H7 (cell line): Measurements from ENCODE around the gene IL1RAPL2. TPM values are rescaled to one million over a fixed set of nuclear protein-coding genes. Genes with fewer than 3 reads are reported as not detected.
A peak's percentile ranks its signal among the peaks of the same experiment; 100 is the strongest.

Source experiments
- DNase-seq: peaks from one replicate; pipeline ENCODE4 v3.0.0; 2012
- H3K27me3 ChIP-seq: 2 replicates; pipeline ENCODE4 v1.6.0; 2011; ENCODE audit warnings: mild to moderate bottlenecking, low read length; ENCODE audit not compliant: control insufficient read depth, insufficient read depth
- H3K36me3 ChIP-seq: replicated peaks from 2 replicates; pipeline ENCODE4 v1.5.1; 2011; ENCODE audit warnings: low read length; ENCODE audit not compliant: control insufficient read depth, insufficient read depth
- H3K4me3 ChIP-seq: 2 replicates; pipeline ENCODE4 v1.5.1; 2011; ENCODE audit warnings: low read depth, mild to moderate bottlenecking, control low read depth, low read length, moderate library complexity; ENCODE audit not compliant: insufficient read depth
- total RNA-seq: library from RNA; depleted of rRNA; stranded (reverse); fragments of >200 nt; shearing (Covaris generic); gene quantifications from 2 replicates; pipeline ENCODE4 v1.2.3, GENCODE V29; 2014

The IL1RAPL2 gene
- total RNA-seq, 1 experiment from 2014 or later: 0.03 TPM

DNA sequence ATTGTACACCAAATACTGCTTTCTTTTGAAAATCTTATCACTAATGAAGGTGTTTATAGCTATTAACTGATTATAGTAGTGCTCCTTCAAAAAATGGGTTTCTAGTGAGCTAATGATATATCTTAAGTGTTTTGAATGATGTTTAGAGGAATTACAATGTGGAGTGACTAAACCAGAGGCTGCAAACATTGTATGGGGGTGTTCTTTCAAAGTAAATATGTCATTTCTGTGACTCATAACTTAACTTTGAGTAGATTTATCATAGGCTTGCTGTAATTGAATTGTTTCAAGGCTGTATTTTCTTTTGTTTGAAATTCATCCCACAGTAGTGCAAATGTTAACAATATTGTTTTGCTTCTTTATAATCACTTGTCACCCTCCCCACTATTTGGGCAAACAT is 141.6 kb downstream of the IL1RAPL2 start:
- no peak for DNase-seq
- Histone ChIP-seq H3K27me3 (no peaks in the 10 kb centered on the region; the same call in 1 of the 2 replicates), H3K36me3 (no peaks in the 10 kb centered on the region), H3K4me3 (no peak overlapping the region)

DNA sequence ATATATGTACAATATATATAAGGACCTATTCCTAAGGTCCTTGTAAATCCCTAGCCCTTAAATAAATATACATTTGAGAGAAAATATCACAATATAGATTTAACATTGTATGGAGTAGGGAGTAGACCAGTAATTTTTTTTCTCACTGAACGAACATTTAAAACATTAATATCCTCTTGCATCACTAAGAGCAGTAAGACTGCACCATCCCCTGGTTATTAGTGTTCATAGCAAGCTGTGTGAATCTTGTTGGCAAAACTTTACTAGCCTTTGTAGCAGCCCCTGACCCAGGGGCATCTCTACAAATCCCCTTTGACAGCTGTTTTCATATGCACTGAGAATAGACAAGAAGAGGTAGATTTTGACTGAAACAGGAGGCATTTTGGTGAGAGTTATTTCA is 146.5 kb downstream of the IL1RAPL2 start:
- Histone ChIP-seq H3K4me3 (no peak overlapping the region), H3K27me3 (no peaks in the 10 kb centered on the region; the same call in 1 of the 2 replicates), H3K36me3 (no peaks in the 10 kb centered on the region)
- no peak for DNase-seq

DNA sequence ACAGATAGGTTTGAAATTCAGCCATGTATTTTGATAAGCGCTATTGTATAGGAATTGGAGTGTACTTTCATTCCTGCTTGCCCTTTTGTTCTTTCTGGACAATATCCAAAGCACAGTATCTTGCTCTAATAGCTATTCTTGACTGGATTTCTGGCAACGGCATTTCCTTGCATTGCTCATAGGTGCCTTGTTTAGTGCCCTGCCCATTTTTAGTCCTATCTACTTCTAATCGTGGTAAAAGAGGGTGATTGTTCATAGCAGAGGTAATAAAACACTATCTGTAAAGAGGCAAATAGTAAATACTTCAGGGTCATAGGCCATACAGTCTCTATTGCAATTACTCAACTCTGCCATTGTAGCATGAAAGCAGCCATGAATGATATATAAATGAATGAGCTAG is 155.9 kb downstream of the IL1RAPL2 start:
- no peak overlapping the region for H3K4me3 ChIP-seq
- DNase-seq: no peak
- no peaks in the 10 kb centered on the region for H3K36me3 ChIP-seq
- no peaks in the 10 kb centered on the region for H3K27me3 ChIP-seq

DNA sequence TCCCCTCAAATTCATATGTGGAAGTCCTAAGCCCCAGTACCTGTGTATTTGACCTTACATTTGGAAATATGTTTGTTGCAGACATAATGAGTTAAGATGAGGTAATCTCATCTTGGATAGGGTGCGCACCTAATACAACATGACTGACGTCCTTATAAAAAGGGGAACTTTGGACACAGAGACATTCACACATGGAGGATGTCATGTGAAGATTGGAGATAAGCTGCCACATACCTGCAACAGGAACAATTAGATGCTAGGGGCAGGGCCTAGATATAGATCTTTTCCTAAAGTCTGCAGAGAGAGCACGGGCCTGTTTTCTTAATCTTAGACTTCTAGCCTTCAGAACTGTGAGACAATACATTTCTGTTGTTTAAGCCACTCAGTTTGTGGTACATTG is 162.5 kb downstream of the IL1RAPL2 start:
- DNase-seq: no peak
- no peaks in the 10 kb centered on the region for H3K27me3 ChIP-seq
- H3K4me3 ChIP-seq: no peak overlapping the region
- no peaks in the 10 kb centered on the region for H3K36me3 ChIP-seq

DNA sequence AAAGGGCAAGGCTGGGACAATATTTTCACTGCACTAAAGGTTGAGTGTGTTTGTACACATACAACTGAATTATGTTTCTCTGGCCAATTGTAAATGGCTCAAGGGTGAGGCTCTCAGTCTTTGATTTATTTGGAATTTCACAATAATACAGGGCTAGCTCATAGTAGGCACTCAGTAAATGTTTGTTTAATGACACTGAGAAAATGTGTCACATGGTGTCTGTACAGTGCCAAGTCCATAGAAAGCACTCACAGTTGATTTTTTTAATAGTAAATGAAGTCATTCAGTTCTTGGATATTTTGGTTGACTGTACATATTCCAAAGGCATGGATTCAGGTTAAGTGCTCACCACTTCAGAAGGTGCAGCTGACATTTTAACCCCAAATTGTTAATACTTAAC is 176.4 kb downstream of the IL1RAPL2 start:
- no peak overlapping the region for H3K4me3 ChIP-seq
- H3K36me3 ChIP-seq: no peaks in the 10 kb centered on the region
- DNase-seq: no peak
- no peaks in the 10 kb centered on the region for H3K27me3 ChIP-seq

DNA sequence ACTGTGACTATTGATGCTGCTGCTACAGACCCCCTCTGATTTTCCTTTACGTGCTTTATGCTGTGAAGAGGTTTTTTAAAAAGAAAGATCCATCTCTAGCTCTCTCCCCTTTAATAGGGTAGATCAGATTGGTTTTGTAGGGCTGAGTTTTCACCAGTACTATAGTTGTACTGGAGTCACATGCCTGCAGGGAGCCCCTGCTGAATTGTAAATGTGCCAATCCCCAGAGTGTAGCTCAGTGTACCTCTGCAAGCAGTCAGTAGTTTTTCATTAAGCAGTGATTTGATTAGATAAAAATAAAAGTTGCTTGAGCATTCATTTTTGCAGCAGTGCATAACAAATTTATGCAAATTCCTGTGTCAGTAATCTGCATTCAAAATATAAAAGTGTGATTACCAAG is 179.2 kb downstream of the IL1RAPL2 start:
- DNase-seq: peak; percentile 0
- Histone ChIP-seq H3K27me3 (no peaks in the 10 kb centered on the region), H3K36me3 (no peaks in the 10 kb centered on the region), H3K4me3 (no peak overlapping the region)

DNA sequence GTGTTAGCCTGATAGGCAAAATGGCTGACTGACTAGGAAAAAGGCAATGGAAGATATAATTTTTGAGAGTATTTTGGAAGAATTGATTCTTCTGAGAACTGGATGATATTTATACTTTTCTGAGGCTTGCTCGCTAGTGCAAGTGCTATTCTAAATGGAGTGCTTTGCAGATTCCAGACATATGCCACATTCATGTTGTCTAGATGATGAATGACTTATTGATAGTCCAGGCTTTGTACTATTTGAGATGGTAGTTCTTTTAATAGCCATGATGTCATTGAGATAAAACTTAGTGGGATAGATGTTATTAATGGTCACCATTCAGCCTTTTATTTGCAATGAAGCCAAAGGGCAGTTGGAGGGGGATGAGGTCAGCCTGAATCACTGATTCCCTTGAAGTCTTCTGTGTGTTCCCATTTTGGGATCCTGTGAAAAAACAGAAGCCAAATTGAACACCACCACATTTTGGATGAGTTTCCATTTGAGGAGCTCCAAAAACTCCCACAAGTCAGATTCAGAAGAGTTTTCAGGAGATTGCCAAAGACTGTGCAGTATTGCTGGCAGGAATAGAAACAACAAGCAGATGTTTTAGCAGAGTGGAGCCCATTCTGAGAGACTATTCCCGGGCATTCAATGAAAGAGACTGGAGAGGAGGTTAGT is 184.1 kb downstream of the IL1RAPL2 start:
- H3K36me3 ChIP-seq: no peaks in the 10 kb centered on the region
- H3K4me3 ChIP-seq: no peak overlapping the region
- DNase-seq: no peak
- no peaks in the 10 kb centered on the region for H3K27me3 ChIP-seq

DNA sequence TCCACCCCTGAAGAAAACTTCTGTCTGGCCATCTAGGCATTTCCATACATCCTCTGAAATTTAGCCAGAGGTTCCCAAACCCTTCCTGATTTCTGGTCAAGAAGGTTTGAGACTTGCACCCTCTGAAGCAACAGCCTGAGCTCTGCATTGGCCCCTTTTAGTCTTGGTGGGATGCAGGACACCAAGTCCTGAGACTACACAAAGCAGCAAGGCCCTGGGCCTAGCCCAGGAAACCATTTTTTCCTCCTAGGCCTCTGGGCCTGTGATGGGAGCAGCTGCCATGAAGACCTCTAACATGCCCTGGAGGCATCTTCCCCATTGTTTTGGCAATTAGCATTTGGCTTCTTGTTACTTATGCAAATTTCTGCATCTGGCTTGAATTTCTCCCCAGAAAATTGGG is 196.6 kb downstream of the IL1RAPL2 start:
- DNase-seq: no peak
- H3K27me3 ChIP-seq: no peaks in the 10 kb centered on the region
- H3K36me3 ChIP-seq: no peaks in the 10 kb centered on the region
- no peak overlapping the region for H3K4me3 ChIP-seq

DNA sequence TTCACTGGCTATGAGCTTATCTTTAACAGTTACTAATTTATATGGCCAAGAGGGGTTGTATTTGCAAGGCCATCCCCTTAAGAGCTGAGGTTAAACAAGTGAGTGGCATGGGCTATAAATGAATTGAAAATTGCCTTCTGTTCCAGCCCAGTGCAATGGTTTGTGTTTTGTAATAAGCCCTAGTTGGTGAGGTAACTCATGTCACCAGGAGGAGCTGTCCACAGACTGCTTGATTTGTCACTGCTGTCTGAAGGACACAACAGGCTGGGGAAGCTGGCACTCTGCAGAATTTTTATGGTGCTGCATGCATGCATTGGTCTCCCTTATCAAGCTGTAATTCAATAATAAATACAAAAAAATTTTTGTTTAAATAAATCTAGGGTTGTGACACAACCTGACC is 223.8 kb downstream of the IL1RAPL2 start:
- Histone ChIP-seq H3K36me3 (no peaks in the 10 kb centered on the region), H3K27me3 (no peaks in the 10 kb centered on the region), H3K4me3 (no peak overlapping the region)
- DNase-seq: no peak

DNA sequence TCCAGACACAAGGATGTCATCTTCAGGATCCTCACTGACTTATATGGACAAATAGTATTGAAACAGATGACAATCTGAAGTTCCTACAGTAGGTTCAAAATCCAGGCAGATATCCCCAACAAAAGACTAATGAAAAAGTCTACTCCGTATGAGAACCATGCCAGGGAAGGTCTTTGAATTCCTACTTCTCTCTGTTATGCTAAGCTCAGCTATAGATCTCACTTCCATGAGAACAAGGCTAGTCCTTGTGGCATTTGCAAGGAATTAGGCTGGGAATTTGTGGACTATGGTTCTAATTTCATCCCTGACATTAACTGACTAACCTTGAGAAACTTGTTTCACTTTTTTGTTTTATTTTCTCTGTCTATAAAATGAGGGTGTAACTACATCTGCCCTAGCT is 229.8 kb downstream of the IL1RAPL2 start:
- DNase-seq: peak; percentile 10
- no peak overlapping the region for H3K4me3 ChIP-seq
- H3K27me3 ChIP-seq: no peaks in the 10 kb centered on the region
- no peaks in the 10 kb centered on the region for H3K36me3 ChIP-seq

DNA sequence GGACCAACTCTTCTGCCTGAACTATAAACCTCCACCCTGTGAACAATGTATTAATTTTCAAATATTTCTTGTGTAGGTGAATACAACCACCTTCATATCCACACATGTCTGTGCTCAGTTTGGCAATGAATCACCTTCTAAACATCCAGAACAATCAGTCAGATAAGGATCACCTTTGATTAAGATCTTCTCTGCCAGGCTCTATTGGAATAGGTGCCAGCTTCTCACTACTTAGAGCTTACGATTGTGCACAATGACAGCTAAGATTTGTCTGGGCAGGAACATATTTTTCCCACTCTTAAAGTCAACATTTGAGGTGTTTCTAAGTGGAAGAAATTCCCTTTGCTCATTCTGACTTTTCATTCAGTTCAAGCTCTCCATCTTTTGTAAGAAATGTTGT is 237.2 kb downstream of the IL1RAPL2 start:
- DNase-seq: no peak
- Histone ChIP-seq H3K4me3 (no peak overlapping the region), H3K36me3 (no peaks in the 10 kb centered on the region), H3K27me3 (no peaks in the 10 kb centered on the region)

DNA sequence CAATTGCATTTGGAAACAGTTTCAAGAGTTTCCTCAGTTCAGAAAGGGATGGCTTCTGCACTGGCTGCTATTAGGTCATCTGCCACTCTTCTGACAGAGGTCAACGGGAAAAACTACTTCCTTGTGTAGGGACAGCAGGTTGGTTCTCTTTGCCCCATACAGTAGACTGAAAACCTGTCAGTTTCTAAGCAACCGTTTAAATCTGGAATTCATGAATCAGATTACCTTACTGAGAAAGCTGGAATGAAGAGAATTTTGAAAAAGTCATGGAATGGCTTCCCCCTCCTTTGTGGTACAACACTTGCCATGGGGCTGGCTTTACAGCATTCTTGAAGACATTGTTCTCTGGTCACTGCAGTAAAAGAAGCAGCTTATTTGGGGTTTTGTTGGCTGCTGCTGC is 240.3 kb downstream of the IL1RAPL2 start:
- no peak for DNase-seq
- H3K36me3 ChIP-seq: no peaks in the 10 kb centered on the region
- H3K27me3 ChIP-seq: no peaks in the 10 kb centered on the region
- H3K4me3 ChIP-seq: no peak overlapping the region

DNA sequence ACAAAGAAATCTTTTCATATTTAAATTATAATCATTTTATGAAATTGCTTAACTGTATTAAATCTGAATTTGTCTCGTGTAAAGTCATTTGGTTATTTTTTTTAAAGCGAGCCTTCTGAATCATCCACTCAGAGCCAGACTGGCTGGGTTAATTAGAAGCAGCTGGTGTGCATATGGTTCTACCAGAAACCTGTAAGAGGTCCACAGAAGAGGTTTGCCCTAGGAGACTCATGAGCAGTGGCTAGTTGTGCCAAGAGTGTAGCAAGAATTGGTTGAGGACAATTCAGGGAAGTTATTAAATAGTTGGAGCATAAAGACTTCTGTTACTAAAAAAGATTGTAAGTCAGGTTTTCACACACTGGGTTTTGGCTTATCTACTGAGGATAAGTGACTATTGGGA is 267.4 kb downstream of the IL1RAPL2 start:
- Histone ChIP-seq H3K4me3 (no peak overlapping the region), H3K27me3 (no peaks in the 10 kb centered on the region), H3K36me3 (no peaks in the 10 kb centered on the region)
- no peak for DNase-seq

DNA sequence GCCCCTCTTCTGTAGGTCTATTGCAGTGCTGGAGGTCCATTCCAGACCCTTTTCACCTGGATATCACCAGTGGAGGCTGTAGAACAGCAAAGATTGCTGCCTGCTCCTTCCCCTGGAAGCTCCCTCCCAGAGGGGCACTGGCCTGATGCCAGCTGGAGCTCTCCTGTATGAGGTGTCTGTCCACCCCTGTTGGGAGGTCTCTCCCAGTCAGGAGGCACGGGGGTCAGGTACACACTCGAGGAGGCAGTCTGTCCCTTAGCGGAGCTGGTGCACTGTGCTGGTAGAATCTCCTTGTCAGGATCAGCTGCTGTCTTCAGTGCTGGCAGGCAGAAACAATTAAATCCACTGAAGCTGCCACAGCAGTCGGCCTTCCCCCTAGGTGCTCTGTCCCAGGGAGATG is 276.6 kb downstream of the IL1RAPL2 start:
- Histone ChIP-seq H3K27me3 (no peaks in the 10 kb centered on the region), H3K36me3 (no peaks in the 10 kb centered on the region), H3K4me3 (no peak overlapping the region)
- no peak for DNase-seq

DNA sequence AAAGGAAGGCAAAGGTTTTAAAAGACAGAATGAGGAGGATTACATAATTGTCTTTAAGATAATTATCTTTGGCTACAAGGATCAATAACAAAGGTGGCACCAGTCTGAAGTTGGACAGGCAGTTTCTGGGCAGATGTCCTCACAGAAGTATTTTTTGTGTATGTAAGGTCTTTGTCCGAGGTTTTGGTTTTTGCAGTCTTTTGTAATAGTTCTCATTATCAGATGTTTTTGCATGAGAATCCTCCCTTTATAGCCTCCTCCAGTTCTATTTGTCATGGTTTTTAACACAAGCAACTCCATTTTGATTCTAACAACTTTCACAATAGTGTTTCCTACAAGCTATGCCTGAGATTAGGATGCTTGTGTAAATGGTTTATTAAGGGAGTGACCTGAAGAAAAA is 286.2 kb downstream of the IL1RAPL2 start:
- no peak overlapping the region for H3K4me3 ChIP-seq
- H3K36me3 ChIP-seq: no peaks in the 10 kb centered on the region; the same call in 1 of the 2 replicates
- DNase-seq: no peak
- H3K27me3 ChIP-seq: no peaks in the 10 kb centered on the region

DNA sequence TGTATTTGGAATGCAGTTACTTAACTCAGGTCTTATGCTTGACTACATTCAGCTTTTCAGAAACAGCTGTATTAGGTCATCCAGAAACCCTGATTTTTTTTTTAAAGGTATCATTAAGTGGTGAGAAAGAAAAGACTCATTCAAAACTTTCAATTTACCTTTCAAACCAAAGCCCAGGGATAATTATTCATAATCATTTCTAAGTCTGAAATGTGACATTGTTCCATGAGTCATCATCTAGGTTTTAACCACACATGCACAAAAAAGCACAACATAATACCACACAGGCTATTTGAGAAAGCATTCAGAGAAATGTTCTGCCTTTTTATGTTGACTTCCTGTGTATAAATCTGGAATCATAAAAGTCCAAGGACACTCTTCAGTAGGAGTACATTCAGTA is 288.2 kb downstream of the IL1RAPL2 start:
- no peak for DNase-seq
- Histone ChIP-seq H3K27me3 (no peaks in the 10 kb centered on the region), H3K4me3 (no peak overlapping the region), H3K36me3 (no peaks in the 10 kb centered on the region; the same call in 1 of the 2 replicates)
